CD4-positive, alpha-beta T cell (primary cell): ENCODE results near the gene PACSIN1. TPM values are rescaled to one million over a fixed set of nuclear protein-coding genes. Genes with fewer than 3 reads are reported as not detected.

Experiments
- ATAC-seq: fragments of 200-7000 bp; cut with Tn5 transposase; one replicate; pipeline ENCODE4 v1.10.0; 2022; ENCODE audit warnings: mild to moderate bottlenecking; ENCODE audit not compliant: poor library complexity
- CTCF ChIA-PET: fragments of 350-600 bp; sonication (Branson Sonifier 250); formaldehyde crosslinking; loops from one replicate; lab custom pipeline; 2021; ENCODE audit warnings: antibody characterized with exemption, inconsistent platforms; lab: Charles Lee
- POLR2A ChIA-PET: fragments of 350-600 bp; sonication (Branson Sonifier 250); formaldehyde crosslinking; loops from one replicate; lab custom pipeline; 2021; ENCODE audit warnings: antibody characterized with exemption, inconsistent platforms; lab: Charles Lee
- DNase-seq, 14 experiments: peaks; one replicate each; pipeline ENCODE4 v3.0.0-alpha.2; 2013 to 2020; ENCODE audit warnings: mixed read lengths in 2 of 14
- H3K27ac ChIP-seq, 2 donors: one replicate each; pipeline versions ENCODE4 v1.5.1 to v1.7.0; 2013; ENCODE audit warnings: low read length in 2 of 2, low read depth in 1 of 2, mild to moderate bottlenecking in 1 of 2
- H3K27me3 ChIP-seq, 2 experiments: 1 replicate in 1 of 2; 2 replicates in 1 of 2; pipeline versions ENCODE4 v1.6.1 to v1.7.0; 2013; ENCODE audit warnings: low read length in 2 of 2, control low read depth in 1 of 2, mild to moderate bottlenecking in 1 of 2, moderate library complexity in 1 of 2; ENCODE audit not compliant: insufficient read depth in 2 of 2, control insufficient read depth in 1 of 2
- H3K36me3 ChIP-seq: one replicate; pipeline ENCODE4 v1.6.1; 2013; ENCODE audit warnings: low read length, control low read depth; ENCODE audit not compliant: insufficient read depth
- H3K4me1 ChIP-seq: one replicate; pipeline ENCODE4 v1.6.1; 2013; ENCODE audit warnings: low read length, control low read depth; ENCODE audit not compliant: insufficient read depth
- H3K4me3 ChIP-seq: one replicate; pipeline ENCODE4 v1.5.1; 2013; ENCODE audit warnings: mild to moderate bottlenecking, low read length, moderate library complexity
- H3K9me3 ChIP-seq, 2 experiments: 1 replicate in 1 of 2; 2 replicates in 1 of 2; pipeline versions ENCODE4 v1.6.1 to v1.7.0; 2013; ENCODE audit warnings: low read length in 2 of 2, mild to moderate bottlenecking in 2 of 2, control low read depth in 1 of 2, moderate library complexity in 1 of 2; ENCODE audit not compliant: control insufficient read depth in 1 of 2, insufficient read depth in 1 of 2
- H3K27ac Mint-ChIP-seq: one replicate; pipeline ENCODE4 v1.8.0; 2020; ENCODE audit warnings: mixed read lengths
- H3K27me3 Mint-ChIP-seq: one replicate; pipeline ENCODE4 v1.8.0; 2021; ENCODE audit warnings: mixed read lengths
- H3K36me3 Mint-ChIP-seq: one replicate; pipeline ENCODE4 v1.8.0; 2021; ENCODE audit warnings: low read depth, mixed read lengths
- H3K4me1 Mint-ChIP-seq: one replicate; pipeline ENCODE4 v1.8.0; 2021; ENCODE audit warnings: low read depth, mixed read lengths
- H3K4me3 Mint-ChIP-seq: one replicate; pipeline ENCODE4 v1.8.0; 2020; ENCODE audit warnings: mild to moderate bottlenecking, mixed read lengths
- H3K9me3 Mint-ChIP-seq: one replicate; pipeline ENCODE4 v1.8.0; 2020; ENCODE audit warnings: mixed read lengths
- CTCF ChIP-seq: fragments of 200-600 bp; IDR thresholded peaks from one replicate; pipeline ENCODE4 v1.8.0; 2022; ENCODE audit warnings: antibody characterized with exemption, mild to moderate bottlenecking
- intact Hi-C, 2 experiments: fragments of 100-400 bp; cut with DNase I in 1 of 2; cut with micrococcal nuclease in 1 of 2; formaldehyde crosslinking; loops; one replicate each; pipeline versions ENCODE4 v1.15.1 to v1.9.0; 2023 to 2025; cut with DNase I, micrococcal nuclease
- total RNA-seq, 174 experiments: library from RNA in 2 of 174; stranded (reverse) in 2 of 174; gene quantifications; one replicate each; pipeline ENCODE4 v1.2.3 and lab custom pipeline; 2021 to 2026

The PACSIN1 gene
- total RNA-seq, 2 experiments from 2014 or later, result 1.3 to 1.4 TPM

- no peak for TF ChIP-seq CTCF
- no peaks in the 10 kb centered on the region for H3K36me3 Mint-ChIP-seq
- no peaks in the 10 kb centered on the region for H3K9me3 Mint-ChIP-seq
- no peak overlapping the region for H3K27ac Mint-ChIP-seq
- intact Hi-C loops, result no loop called here
- H3K4me1 ChIP-seq, result no peaks in the 10 kb centered on the region
- DNase-seq, result no peak
- H3K4me1 Mint-ChIP-seq, result no peaks in the 10 kb centered on the region
- peaks cover 0 to 3% of the 10 kb centered on the region in 2 experiments for H3K9me3 ChIP-seq
- ChIA-PET POLR2A (no interaction called here), CTCF (no interaction called here)
- no peaks in the 10 kb centered on the region for H3K27me3 Mint-ChIP-seq
- no peak overlapping the region for H3K27ac ChIP-seq
- ATAC-seq, result no peak
- H3K36me3 ChIP-seq, result no peaks in the 10 kb centered on the region
- no peaks in the 10 kb centered on the region for H3K27me3 ChIP-seq
- no peak overlapping the region for H3K4me3 ChIP-seq
- no peak overlapping the region for H3K4me3 Mint-ChIP-seq
Measured at GRCh38 chr6:34568341-34569201, 102.7 kb downstream of the PACSIN1 start.

GRCh38 chr6:34569361-34569973 lies 103.6 kb downstream of the PACSIN1 start:
- intact Hi-C loops, result no loop called here

More at GRCh38 chr6:34569361-34569973, 103.6 kb downstream of the PACSIN1 start:
- H3K4me1 Mint-ChIP-seq, result no peaks in the 10 kb centered on the region
- Histone ChIP-seq H3K9me3 (peaks cover 0 to 3% of the 10 kb centered on the region in 2 experiments), H3K27me3 (no peaks in the 10 kb centered on the region), H3K4me3 (no peak overlapping the region), H3K4me1 (no peaks in the 10 kb centered on the region), H3K27ac (no peak overlapping the region), H3K36me3 (no peaks in the 10 kb centered on the region)
- no peaks in the 10 kb centered on the region for H3K36me3 Mint-ChIP-seq
- no peak overlapping the region for H3K27ac Mint-ChIP-seq
- no peaks in the 10 kb centered on the region for H3K27me3 Mint-ChIP-seq
- no peaks in the 10 kb centered on the region for H3K9me3 Mint-ChIP-seq
- TF ChIP-seq CTCF, result no peak
- ATAC-seq (no peak), DNase-seq (no peak)
- H3K4me3 Mint-ChIP-seq, result no peak overlapping the region
- ChIA-PET POLR2A (no interaction called here), CTCF (no interaction called here)
